Stimulated activated CD4-positive, alpha-beta T cell treated with anti-CD3 and anti-CD28 coated beads, Interleukin-15, amount 100 ng/mL, for 1 hour (primary cell): ENCODE results near the gene CCDC9.

Source experiments
- DNase-seq, 2 donors: peaks; one replicate each; pipeline ENCODE4 v3.0.0-alpha.2; 2020; ENCODE audit warnings: low read depth in 1 of 2, low spot score in 1 of 2

CCDC9 gene

GRCh38 chr19:47255879-47256692 lies at the start of gene CCDC9:
Gene CCDC9 (plus strand): TSS chr19:47256525. CDS start chr19:47258401, 1,876 bp downstream.
- peak; percentile 78 to 89 for DNase-seq

GRCh38 chr19:47209319-47210179 lies 46.8 kb upstream of the CCDC9 start:
- no peak for DNase-seq

DNA sequence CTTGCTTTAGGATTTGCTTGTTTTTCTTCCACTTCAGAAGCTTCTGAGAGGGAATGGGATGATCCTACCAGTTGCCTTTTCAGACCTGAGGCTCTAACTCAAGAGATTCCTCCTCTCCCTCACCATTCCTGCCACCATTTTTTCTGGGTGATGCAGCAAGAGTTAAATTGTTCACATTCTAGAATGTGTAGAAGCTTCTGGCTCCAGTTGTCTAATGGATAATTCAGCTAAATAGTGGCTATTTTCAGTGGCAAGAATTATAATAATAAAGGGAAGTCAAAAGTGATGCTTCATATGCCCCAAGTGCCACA lies 46.2 kb upstream of the CCDC9 start:
- DNase-seq = no peak

GRCh38 chr19:47210689-47211316 lies 45.5 kb upstream of the CCDC9 start:
- peak; percentile 46 to 58 for DNase-seq

- no peak for DNase-seq
These were observed 40.7 kb upstream of the CCDC9 start for GRCh38 chr19:47215581-47215980.

GRCh38 chr19:47221080-47221841 lies 35.1 kb upstream of the CCDC9 start:
- DNase-seq = no peak

GRCh38 chr19:47221890-47222289 lies 34.4 kb upstream of the CCDC9 start:
- DNase-seq = no peak

DNA sequence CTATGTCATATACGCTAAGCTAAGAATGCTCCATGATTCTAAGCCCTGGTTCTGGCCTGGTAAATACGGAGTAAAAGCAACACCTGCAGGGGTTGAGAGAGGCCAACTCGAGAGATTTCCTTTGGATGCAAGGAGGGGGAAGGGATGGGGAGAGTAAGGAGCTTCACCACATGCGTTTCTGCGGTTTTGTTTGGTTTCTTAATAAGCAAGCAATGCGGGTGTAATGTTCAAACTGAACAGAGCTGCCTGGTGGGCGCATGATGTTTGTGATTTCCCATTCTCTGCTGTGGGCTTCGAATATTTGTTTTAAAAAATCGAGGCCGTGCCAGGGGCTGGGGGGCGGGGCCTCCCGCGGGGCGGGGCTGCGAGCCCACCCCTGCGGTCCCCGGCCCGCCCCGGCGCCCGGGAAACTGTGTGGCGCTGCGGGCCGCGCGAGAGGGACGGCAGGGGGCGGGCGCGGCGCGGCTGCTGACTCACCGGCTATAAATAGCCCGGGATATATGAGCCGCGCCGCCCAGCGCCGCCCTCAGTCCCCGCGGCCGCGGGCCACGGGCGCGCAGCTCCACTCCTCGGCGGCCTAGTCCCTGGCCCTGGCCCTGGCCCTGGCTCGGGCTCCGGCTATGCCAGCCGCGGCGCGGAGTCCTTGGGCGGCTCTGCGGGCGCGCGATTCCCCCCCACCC lies 30.4 kb upstream of the CCDC9 start:
- peak; percentile 79 to 83 for DNase-seq

GRCh38 chr19:47226426-47227351 lies 29.6 kb upstream of the CCDC9 start:
- no peak for DNase-seq

DNA sequence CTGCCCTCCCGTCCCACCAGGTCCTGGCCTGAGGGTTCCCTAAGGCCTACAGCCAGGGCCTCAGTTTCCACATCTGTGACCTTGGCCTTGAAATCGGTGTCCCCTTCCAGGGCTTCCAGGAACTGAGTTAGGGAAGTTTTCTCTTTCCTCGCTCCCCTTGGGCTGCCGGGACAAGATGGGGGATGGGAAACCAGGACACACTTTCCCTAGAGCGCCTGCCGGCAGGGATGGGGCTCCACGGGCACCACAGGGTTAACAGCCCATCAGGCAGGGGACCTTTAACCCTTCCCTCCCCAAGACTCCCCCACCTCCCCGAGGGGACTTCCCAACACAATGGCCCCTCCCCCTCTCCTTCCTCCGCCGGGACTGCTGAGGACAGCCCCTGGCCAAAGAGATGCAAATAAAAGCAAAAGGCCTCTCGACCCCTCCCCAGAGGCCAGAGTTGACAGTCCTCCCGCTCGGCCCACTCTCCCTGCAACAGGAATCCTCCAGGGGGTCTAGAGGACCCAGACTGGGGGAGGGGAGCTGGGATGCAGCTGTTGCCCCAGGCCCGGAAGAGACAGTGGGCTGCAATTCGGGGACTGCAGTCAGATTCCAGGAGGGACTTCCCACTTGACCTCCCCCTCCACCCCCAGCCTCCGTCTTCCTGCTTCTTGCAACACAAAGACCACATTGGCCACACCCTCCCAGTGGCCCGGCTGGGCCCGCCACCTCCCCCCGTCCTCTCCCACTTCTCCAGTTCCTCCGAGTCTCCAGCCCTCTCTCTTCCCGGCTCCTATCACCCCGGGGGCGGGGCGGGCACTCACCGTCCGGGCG lies 28.8 kb upstream of the CCDC9 start:
- no peak for DNase-seq

- DNase-seq = no peak
These were observed 28.0 kb upstream of the CCDC9 start for GRCh38 chr19:47228168-47228936.

DNA sequence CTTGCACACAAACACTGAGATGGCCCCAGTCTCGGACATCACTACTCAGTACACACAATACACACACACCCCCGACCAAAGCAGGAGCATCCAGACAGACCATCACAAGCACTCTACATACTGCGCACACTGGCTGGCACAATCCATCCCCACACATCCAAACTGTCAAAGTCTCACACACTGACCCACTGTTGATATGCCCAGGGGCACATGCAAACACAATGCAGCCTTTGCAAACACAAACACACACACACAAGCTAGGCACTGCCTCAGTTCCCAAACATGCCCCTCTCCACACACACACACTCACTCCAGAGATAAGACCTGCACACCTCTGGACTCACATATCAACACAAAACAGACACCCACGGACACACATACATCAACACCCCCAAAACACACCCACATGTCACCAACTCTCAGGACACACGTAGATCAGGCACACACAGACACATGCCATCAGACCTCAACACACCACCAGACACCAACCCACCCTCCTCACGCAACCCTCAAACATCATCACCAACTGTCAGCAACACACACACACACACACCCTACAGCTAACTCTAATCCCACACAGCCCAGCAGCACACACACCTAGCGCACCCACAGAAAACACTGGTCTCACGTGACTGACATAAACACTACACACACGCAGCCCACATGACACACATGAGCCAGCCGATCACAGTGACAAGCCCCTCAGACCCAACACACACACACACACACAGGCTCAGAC lies 27.2 kb upstream of the CCDC9 start:
- DNase-seq = no peak

DNA sequence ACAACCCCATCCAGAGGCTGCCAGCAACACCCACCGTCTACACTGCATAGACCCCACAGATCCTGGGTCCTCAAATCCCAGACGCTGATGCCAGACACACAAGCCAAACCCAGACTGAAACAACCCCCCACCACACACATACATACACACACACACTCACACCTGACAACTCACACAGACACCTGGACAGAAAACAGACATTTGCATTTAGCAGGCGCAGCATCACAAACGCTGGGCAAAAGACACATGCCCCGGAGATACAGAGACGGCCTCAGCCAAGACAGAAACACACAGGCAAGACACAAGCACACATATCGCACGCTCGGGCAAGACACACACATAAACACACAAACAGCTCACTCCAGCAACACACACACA lies 26.7 kb upstream of the CCDC9 start:
- no peak for DNase-seq

GRCh38 chr19:47230054-47230920 lies 26.0 kb upstream of the CCDC9 start:
- DNase-seq = peak; percentile 72 to 73

DNA sequence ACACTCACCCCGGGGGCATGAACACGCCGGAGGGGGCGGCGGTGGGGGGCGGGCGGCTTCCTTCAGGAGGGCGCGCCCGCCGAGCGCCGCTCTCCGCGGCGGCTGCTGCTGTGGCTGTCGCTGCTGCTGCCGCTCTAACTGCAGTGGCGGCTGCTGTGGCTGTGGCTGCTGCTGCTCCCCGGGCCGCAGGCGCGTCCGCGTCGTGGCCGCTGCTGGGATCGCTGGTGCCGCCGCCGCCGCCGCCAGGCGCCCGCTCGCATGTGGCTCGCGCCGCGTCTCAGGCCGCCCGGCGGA lies 25.5 kb upstream of the CCDC9 start, which contains the start of gene BBC3:
Gene BBC3, minus strand, starts transcription at position 279 of the 294 bp plus-strand sequence. CDS start 2,768 bp downstream, outside the sequence.
- no peak for DNase-seq
